ENCODE data around the gene VPS8.

VPS8 gene

DNA sequence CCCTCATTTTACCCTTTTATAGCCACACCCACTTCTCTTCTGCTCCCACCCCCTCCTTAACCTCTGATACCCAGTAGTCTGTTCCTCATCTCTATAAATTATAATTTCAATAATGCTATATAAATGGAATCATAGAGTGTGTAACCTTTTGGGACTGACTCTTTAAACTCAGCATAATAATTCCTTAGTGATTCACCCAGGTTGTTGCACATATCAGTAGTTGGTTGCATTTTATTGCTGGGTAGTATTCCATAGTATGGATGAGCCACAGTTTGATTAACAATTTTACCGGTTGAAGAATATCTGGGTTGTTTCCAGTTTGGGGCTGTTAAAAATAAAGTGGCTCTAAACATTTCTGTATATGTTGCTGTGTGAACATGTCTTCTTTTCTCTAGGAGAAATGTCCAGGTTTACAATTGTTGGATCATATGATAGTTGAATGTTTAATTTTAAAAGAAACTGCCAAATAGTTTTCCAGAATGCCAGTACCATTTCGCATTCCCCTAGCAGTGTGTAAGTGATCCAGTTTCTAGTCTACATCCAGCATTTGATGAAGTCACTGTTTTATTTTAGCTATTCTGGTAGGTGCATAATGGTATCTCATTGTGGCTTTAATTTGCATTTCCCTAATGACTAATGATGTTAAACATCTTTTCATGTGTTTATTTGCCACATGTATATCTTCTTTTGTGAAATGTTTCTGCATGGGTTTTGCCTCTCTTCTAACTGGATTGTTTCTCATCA lies 68.5 kb downstream of the VPS8 start:
- ChIA-PET POLR2A (no interaction called here), CTCF (no interaction called here)
- no peak for DNase-seq (ENCODE audit: extremely low spot score)
- no peak for TF ChIP-seq L3MBTL2 (conservative IDR thresholded peaks at IDR 0.05)
- no peak for TF ChIP-seq FOXK2 (IDR thresholded peaks at IDR 0.05)

DNA sequence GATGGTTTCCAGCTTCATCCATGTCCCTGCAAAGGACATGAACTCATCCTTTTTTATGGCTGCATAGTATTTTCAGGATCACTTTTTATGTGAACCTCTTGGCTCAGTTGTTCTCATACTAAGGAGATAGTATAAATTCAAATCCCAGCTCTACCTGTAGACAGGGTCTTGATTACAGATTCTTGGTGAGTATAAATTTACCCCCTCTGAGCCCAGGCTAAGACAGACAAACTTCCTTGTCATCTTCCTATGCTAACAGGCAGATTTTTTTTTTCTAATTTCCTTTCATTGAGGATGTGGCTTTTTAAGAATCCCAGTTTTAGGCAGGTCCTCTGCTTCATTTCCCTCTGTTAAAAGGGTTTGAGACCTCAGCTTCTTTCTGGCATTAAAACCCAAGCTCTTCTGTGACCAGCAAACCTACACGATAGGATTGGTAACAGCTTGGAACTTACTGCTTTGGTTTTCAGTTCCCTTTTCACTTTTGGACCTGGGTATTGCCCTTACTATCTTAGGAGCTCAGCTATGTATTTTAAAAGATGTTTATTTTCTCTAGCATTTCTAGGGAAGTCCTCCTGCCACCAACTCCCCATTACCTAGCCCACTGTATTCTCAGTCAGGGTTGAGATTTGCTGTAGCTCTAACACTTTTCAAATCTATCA lies 72.5 kb downstream of the VPS8 start:
- ChIA-PET CTCF (no interaction called here), POLR2A (no interaction called here)
- no peak for DNase-seq (ENCODE audit: extremely low spot score)
- TF ChIP-seq L3MBTL2 (conservative IDR thresholded peaks at IDR 0.05): no peak
- TF ChIP-seq ELF4 (IDR thresholded peaks at IDR 0.05): no peak
- TF ChIP-seq SP1 (IDR thresholded peaks at IDR 0.05): no peak
- TF ChIP-seq HDGF (IDR thresholded peaks at IDR 0.05; ENCODE audit: borderline replicate concordance): no peak
- TF ChIP-seq LEF1 (IDR thresholded peaks at IDR 0.05; ENCODE audit: borderline replicate concordance): no peak
- TF ChIP-seq FOXM1 (IDR thresholded peaks at IDR 0.05; ENCODE audit: borderline replicate concordance): no peak
- TF ChIP-seq NFRKB (IDR thresholded peaks at IDR 0.05): no peak

DNA sequence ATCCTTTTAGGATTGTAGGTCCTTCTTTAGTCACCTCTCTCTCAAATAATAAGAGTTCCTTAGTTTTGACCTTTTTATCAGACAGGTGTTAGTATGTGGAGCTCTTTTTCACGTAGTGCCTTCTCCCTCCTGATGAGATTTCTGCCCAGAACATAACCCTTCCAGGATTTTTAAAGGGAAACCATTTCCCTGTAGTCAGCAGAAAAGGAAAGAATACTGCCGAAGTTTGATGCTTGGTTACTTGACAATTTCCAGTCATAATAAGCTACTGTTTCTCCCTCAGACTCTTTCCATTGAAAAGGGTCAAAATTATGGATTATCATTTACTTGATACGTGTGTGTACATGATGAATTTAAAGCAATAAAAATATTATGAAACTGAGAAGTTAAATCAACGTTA lies 73.1 kb downstream of the VPS8 start:
- DNase-seq (ENCODE audit: extremely low spot score): no peak
- ChIA-PET POLR2A (no interaction called here), CTCF (no interaction called here)

DNA sequence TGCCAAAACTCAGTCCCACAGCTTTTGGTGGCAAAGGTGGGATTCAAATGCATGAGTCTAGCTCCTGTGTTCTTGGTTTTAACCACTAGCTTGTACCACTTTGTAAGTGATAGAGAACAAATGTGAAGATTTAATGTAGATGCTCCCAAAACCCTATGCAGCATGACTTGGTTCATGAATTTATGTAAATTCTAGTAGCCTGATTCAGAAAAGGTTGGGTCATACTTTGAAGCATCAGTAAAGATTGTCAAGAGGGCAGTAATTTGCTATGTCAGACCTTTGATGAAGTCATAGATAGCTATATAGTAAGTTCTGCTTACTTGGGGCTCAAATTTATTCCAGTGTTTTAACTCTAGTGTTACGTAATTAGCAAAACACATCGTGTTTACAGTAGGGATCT lies 75.6 kb downstream of the VPS8 start:
- CTCF ChIA-PET: interaction anchor here (0.6 kb wide), 1 partner anchor 33 kb away, joined by 3 read pairs; no protein-coding TSS in a partner anchor
- DNase-seq (ENCODE audit: extremely low spot score): no peak
- no peak for TF ChIP-seq NFRKB (IDR thresholded peaks at IDR 0.05)
- TF ChIP-seq, protein P1, sequence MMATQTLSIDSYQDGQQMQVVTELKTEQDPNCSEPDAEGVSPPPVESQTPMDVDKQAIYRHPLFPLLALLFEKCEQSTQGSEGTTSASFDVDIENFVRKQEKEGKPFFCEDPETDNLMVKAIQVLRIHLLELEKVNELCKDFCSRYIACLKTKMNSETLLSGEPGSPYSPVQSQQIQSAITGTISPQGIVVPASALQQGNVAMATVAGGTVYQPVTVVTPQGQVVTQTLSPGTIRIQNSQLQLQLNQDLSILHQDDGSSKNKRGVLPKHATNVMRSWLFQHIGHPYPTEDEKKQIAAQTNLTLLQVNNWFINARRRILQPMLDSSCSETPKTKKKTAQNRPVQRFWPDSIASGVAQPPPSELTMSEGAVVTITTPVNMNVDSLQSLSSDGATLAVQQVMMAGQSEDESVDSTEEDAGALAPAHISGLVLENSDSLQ (IDR thresholded peaks at IDR 0.05): no peak
- no peak for TF ChIP-seq HDGF (IDR thresholded peaks at IDR 0.05; ENCODE audit: borderline replicate concordance)
- no peak for TF ChIP-seq FOXA1 (IDR thresholded peaks at IDR 0.05)
- TF ChIP-seq SUZ12 (IDR thresholded peaks at IDR 0.05): no peak
- TF ChIP-seq SP1 (IDR thresholded peaks at IDR 0.05): no peak
- TF ChIP-seq ARNT (IDR thresholded peaks at IDR 0.05): no peak
- no peak for TF ChIP-seq FOXM1 (IDR thresholded peaks at IDR 0.05; ENCODE audit: borderline replicate concordance)
- TF ChIP-seq TARDBP (IDR thresholded peaks at IDR 0.05): no peak
- no peak for TF ChIP-seq CTBP1 (IDR thresholded peaks at IDR 0.05; ENCODE audit: borderline replicate concordance)
- no peak for TF ChIP-seq LEF1 (IDR thresholded peaks at IDR 0.05; ENCODE audit: borderline replicate concordance)
- no peak for TF ChIP-seq ZNF384 (IDR thresholded peaks at IDR 0.05)
- no peak for TF ChIP-seq FOXK2 (IDR thresholded peaks at IDR 0.05)
- TF ChIP-seq BHLHE40 (IDR thresholded peaks at IDR 0.05; ENCODE audit: borderline replicate concordance): no peak
- no peak for TF ChIP-seq L3MBTL2 (conservative IDR thresholded peaks at IDR 0.05)
- no peak for TF ChIP-seq ELF4 (IDR thresholded peaks at IDR 0.05)
- POLR2A ChIA-PET: no interaction called here

More for the DNA sequence above, 73.1 kb downstream of the VPS8 start:
- TF ChIP-seq SP1 (IDR thresholded peaks at IDR 0.05) (no peak), TARDBP (IDR thresholded peaks at IDR 0.05) (no peak), NFRKB (IDR thresholded peaks at IDR 0.05) (no peak), CTBP1 (IDR thresholded peaks at IDR 0.05; ENCODE audit: borderline replicate concordance) (no peak), FOXK2 (IDR thresholded peaks at IDR 0.05) (no peak), HDGF (IDR thresholded peaks at IDR 0.05; ENCODE audit: borderline replicate concordance) (no peak)
- TF ChIP-seq, protein P1 (IDR thresholded peaks at IDR 0.05): no peak

DNA sequence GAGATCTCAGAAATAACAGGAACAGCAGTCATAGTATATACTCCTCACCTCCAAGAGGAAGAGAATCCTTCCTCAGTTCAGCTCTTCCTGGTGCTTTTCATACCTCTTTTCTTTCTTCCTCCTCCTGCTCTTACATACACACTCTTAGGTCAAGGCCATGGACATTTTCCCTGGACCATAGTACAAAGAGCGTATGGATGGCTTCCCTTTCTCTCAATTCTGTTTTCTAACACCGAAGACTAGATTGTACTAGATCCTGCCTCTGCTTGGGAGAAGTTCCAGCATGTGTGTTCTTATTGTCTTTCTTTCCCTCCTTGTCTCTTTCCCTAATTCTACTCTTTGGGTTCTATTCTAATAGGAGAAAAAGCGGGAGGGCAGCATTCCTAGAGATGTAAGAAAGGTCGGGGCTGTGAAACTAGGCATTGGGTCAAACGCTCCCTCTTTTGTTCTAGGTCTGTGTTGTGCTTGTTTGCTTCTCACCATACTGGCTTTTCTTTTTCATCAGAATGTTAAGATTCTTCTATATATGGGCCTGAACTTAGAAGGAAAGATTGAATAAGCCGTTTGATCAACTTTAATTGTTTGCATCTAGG lies 77.4 kb downstream of the VPS8 start:
- TF ChIP-seq NFRKB (IDR thresholded peaks at IDR 0.05): no peak
- TF ChIP-seq SUZ12 (IDR thresholded peaks at IDR 0.05): no peak
- no peak for TF ChIP-seq HDGF (IDR thresholded peaks at IDR 0.05; ENCODE audit: borderline replicate concordance)
- TF ChIP-seq, protein P1 (IDR thresholded peaks at IDR 0.05): no peak
- no peak for TF ChIP-seq FOXM1 (IDR thresholded peaks at IDR 0.05; ENCODE audit: borderline replicate concordance)
- no peak for TF ChIP-seq BHLHE40 (IDR thresholded peaks at IDR 0.05; ENCODE audit: borderline replicate concordance)
- DNase-seq (ENCODE audit: extremely low spot score): no peak
- ChIA-PET CTCF (no interaction called here), POLR2A (no interaction called here)

DNA sequence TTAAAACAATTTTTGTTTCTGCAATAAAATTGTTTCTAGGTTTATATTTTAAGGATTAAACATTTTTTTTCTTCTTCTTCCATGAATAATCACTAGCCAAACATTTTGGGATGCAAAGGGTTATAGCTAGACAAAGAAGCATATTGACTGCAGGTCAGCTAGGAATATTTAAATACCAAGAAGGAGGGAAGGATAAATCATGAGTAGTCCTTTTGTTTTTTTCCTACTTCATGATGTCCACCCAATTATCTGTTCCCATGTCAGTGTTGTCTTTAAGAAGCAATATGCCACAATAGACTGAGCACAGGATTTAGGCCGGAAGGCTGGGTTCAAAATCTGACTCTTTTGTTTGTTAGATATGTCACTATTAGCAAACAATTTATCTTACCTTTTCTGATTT lies 82.1 kb downstream of the VPS8 start:
- DNase-seq (ENCODE audit: extremely low spot score): no peak
- ChIA-PET POLR2A (no interaction called here), CTCF (no interaction called here)
- TF ChIP-seq, protein P1 (IDR thresholded peaks at IDR 0.05): no peak
- no peak for TF ChIP-seq CTBP1 (IDR thresholded peaks at IDR 0.05; ENCODE audit: borderline replicate concordance)
- no peak for TF ChIP-seq SP1 (IDR thresholded peaks at IDR 0.05)
- TF ChIP-seq ELF4 (IDR thresholded peaks at IDR 0.05): no peak
- no peak for TF ChIP-seq SUZ12 (IDR thresholded peaks at IDR 0.05)
- TF ChIP-seq FOXK2 (IDR thresholded peaks at IDR 0.05): no peak
- TF ChIP-seq TARDBP (IDR thresholded peaks at IDR 0.05): no peak
- no peak for TF ChIP-seq ZNF384 (IDR thresholded peaks at IDR 0.05)
- TF ChIP-seq NFRKB (IDR thresholded peaks at IDR 0.05): no peak
- TF ChIP-seq LEF1 (IDR thresholded peaks at IDR 0.05; ENCODE audit: borderline replicate concordance): no peak
- TF ChIP-seq BHLHE40 (IDR thresholded peaks at IDR 0.05; ENCODE audit: borderline replicate concordance): no peak
- no peak for TF ChIP-seq FOXM1 (IDR thresholded peaks at IDR 0.05; ENCODE audit: borderline replicate concordance)
- TF ChIP-seq FOXA1 (IDR thresholded peaks at IDR 0.05): no peak
- TF ChIP-seq ARNT (IDR thresholded peaks at IDR 0.05): no peak
- no peak for TF ChIP-seq HDGF (IDR thresholded peaks at IDR 0.05; ENCODE audit: borderline replicate concordance)
- TF ChIP-seq L3MBTL2 (conservative IDR thresholded peaks at IDR 0.05): no peak

Data from HEK293T (cell line).